ENCODE measurements around the gene NAP1L1. TPM values are rescaled to one million over a fixed set of nuclear protein-coding genes. Genes with fewer than 3 reads are reported as not detected.

Gene NAP1L1
- total RNA-seq, 1 donor from 2014 or later, result 744 TPM

- peaks cover 73% of the 10 kb centered on the region for H3K36me3 Mint-ChIP-seq (ENCODE audit: low read depth)
Measured at GRCh38 chr12:76049575-76050251, 34.8 kb downstream of the NAP1L1 start.

GRCh38 chr12:76047742-76048141 is 36.7 kb downstream of the NAP1L1 start:
- Mint-ChIP-seq H3K4me3 (ENCODE audit: low read depth) (no peak overlapping the region), H3K36me3 (ENCODE audit: low read depth) (peaks cover 62% of the 10 kb centered on the region), H3K4me1 (ENCODE audit: low read depth) (no peaks in the 10 kb centered on the region), H3K27ac (no peak overlapping the region), H3K27me3 (ENCODE audit: low read depth) (no peaks in the 10 kb centered on the region), H3K9me3 (no peaks in the 10 kb centered on the region)
- no peak for DNase-seq (ENCODE audit: low spot score)
- intact Hi-C loops (cut with micrococcal nuclease), result loop anchor here (5.0 kb wide), 1 partner anchor 300 kb away; the partner anchor contains the start of gene BBS10

More at GRCh38 chr12:76049575-76050251, 34.8 kb downstream of the NAP1L1 start:
- DNase-seq (ENCODE audit: low spot score), result no peak
- H3K27me3 Mint-ChIP-seq (ENCODE audit: low read depth), result no peaks in the 10 kb centered on the region
- H3K4me3 Mint-ChIP-seq (ENCODE audit: low read depth), result no peak overlapping the region
- no peak overlapping the region for H3K27ac Mint-ChIP-seq
- intact Hi-C loops (cut with micrococcal nuclease), result loop anchor here (5.0 kb wide), 1 partner anchor 298 kb away; the partner anchor contains the start of gene BBS10
- no peaks in the 10 kb centered on the region for H3K9me3 Mint-ChIP-seq
- no peaks in the 10 kb centered on the region for H3K4me1 Mint-ChIP-seq (ENCODE audit: low read depth)

- Mint-ChIP-seq H3K4me1 (ENCODE audit: low read depth) (no peaks in the 10 kb centered on the region), H3K4me3 (ENCODE audit: low read depth) (no peak overlapping the region), H3K9me3 (no peaks in the 10 kb centered on the region), H3K27ac (no peak overlapping the region), H3K36me3 (ENCODE audit: low read depth) (peaks cover 61% of the 10 kb centered on the region), H3K27me3 (ENCODE audit: low read depth) (no peaks in the 10 kb centered on the region)
- no peak for DNase-seq (ENCODE audit: low spot score)
- intact Hi-C loops (cut with micrococcal nuclease), result loop anchor here (5.0 kb wide), 1 partner anchor 300 kb away; the partner anchor contains the start of gene BBS10
Measured at GRCh38 chr12:76047060-76047459, 37.4 kb downstream of the NAP1L1 start.

GRCh38 chr12:76043377-76043776 is 41.1 kb downstream of the NAP1L1 start:
- intact Hi-C loops (cut with micrococcal nuclease), result no loop called here
- H3K36me3 Mint-ChIP-seq (ENCODE audit: low read depth), result peaks cover 30% of the 10 kb centered on the region
- no peak for DNase-seq (ENCODE audit: low spot score)
- H3K4me1 Mint-ChIP-seq (ENCODE audit: low read depth), result no peaks in the 10 kb centered on the region
- no peak overlapping the region for H3K4me3 Mint-ChIP-seq (ENCODE audit: low read depth)
- no peaks in the 10 kb centered on the region for H3K27me3 Mint-ChIP-seq (ENCODE audit: low read depth)
- H3K27ac Mint-ChIP-seq, result no peak overlapping the region
- H3K9me3 Mint-ChIP-seq, result no peaks in the 10 kb centered on the region

- intact Hi-C loops (cut with micrococcal nuclease), result no loop called here
- H3K36me3 Mint-ChIP-seq (ENCODE audit: low read depth), result peaks cover 24% of the 10 kb centered on the region
Measured at GRCh38 chr12:76042147-76042546, 42.3 kb downstream of the NAP1L1 start.

GRCh38 chr12:76041406-76041805 is 43.1 kb downstream of the NAP1L1 start:
- H3K36me3 Mint-ChIP-seq (ENCODE audit: low read depth), result peaks cover 18% of the 10 kb centered on the region
- DNase-seq (ENCODE audit: low spot score), result no peak
- H3K27me3 Mint-ChIP-seq (ENCODE audit: low read depth), result no peaks in the 10 kb centered on the region

More at GRCh38 chr12:76042147-76042546, 42.3 kb downstream of the NAP1L1 start:
- Mint-ChIP-seq H3K9me3 (no peaks in the 10 kb centered on the region), H3K27me3 (ENCODE audit: low read depth) (no peaks in the 10 kb centered on the region), H3K4me3 (ENCODE audit: low read depth) (no peak overlapping the region), H3K4me1 (ENCODE audit: low read depth) (peaks cover 5% of the 10 kb centered on the region), H3K27ac (no peak overlapping the region)
- no peak for DNase-seq (ENCODE audit: low spot score)

GRCh38 chr12:76040461-76040860 is 44.0 kb downstream of the NAP1L1 start:
- no peaks in the 10 kb centered on the region for H3K9me3 Mint-ChIP-seq
- peaks cover 10% of the 10 kb centered on the region for H3K4me1 Mint-ChIP-seq (ENCODE audit: low read depth)
- DNase-seq (ENCODE audit: low spot score), result no peak
- no peaks in the 10 kb centered on the region for H3K27me3 Mint-ChIP-seq (ENCODE audit: low read depth)
- no peak overlapping the region for H3K27ac Mint-ChIP-seq
- intact Hi-C loops (cut with micrococcal nuclease), result no loop called here
- peaks cover 15% of the 10 kb centered on the region for H3K36me3 Mint-ChIP-seq (ENCODE audit: low read depth)
- H3K4me3 Mint-ChIP-seq (ENCODE audit: low read depth), result no peak overlapping the region

More at GRCh38 chr12:76041406-76041805, 43.1 kb downstream of the NAP1L1 start:
- intact Hi-C loops (cut with micrococcal nuclease), result no loop called here
- Mint-ChIP-seq H3K4me3 (ENCODE audit: low read depth) (no peak overlapping the region), H3K27ac (no peak overlapping the region), H3K4me1 (ENCODE audit: low read depth) (peaks cover 6% of the 10 kb centered on the region), H3K9me3 (no peaks in the 10 kb centered on the region)

GRCh38 chr12:76038176-76038575 is 46.3 kb downstream of the NAP1L1 start:
- no peak overlapping the region for H3K4me3 Mint-ChIP-seq (ENCODE audit: low read depth)
- no peak for DNase-seq (ENCODE audit: low spot score)
- H3K27me3 Mint-ChIP-seq (ENCODE audit: low read depth), result no peaks in the 10 kb centered on the region
- intact Hi-C loops (cut with micrococcal nuclease), result loop anchor here (5.0 kb wide), 2 partner anchors 419 to 706 kb away; partner anchors contain the start of genes CAPS2 and GLIPR1L1
- H3K4me1 Mint-ChIP-seq (ENCODE audit: low read depth), result peaks cover 23% of the 10 kb centered on the region
- no peak overlapping the region for H3K27ac Mint-ChIP-seq
- no peaks in the 10 kb centered on the region for H3K9me3 Mint-ChIP-seq
- peaks cover 9% of the 10 kb centered on the region for H3K36me3 Mint-ChIP-seq (ENCODE audit: low read depth)

GRCh38 chr12:76037130-76038103 is 47.1 kb downstream of the NAP1L1 start:
- Mint-ChIP-seq H3K4me3 (ENCODE audit: low read depth) (no peak overlapping the region), H3K36me3 (ENCODE audit: low read depth) (peaks cover 10% of the 10 kb centered on the region), H3K27ac (no peak overlapping the region), H3K27me3 (ENCODE audit: low read depth) (no peaks in the 10 kb centered on the region), H3K9me3 (no peaks in the 10 kb centered on the region), H3K4me1 (ENCODE audit: low read depth) (peaks cover 30% of the 10 kb centered on the region)
- no peak for DNase-seq (ENCODE audit: low spot score)
- intact Hi-C loops (cut with micrococcal nuclease), result loop anchor here (1.0 to 5.0 kb wide), 4 partner anchors 220 to 705 kb away; partner anchors contain the start of genes CAPS2 and GLIPR1L1

- no peak for DNase-seq (ENCODE audit: low spot score)
- H3K9me3 Mint-ChIP-seq, result no peaks in the 10 kb centered on the region
- intact Hi-C loops (cut with micrococcal nuclease), result loop anchor here (5.0 kb wide), 2 partner anchors 422 to 703 kb away; partner anchors contain the start of genes CAPS2 and GLIPR1L1
- no peak overlapping the region for H3K27ac Mint-ChIP-seq
- no peak overlapping the region for H3K4me3 Mint-ChIP-seq (ENCODE audit: low read depth)
- peaks cover 19% of the 10 kb centered on the region for H3K36me3 Mint-ChIP-seq (ENCODE audit: low read depth)
- no peaks in the 10 kb centered on the region for H3K27me3 Mint-ChIP-seq (ENCODE audit: low read depth)
- H3K4me1 Mint-ChIP-seq (ENCODE audit: low read depth), result peaks cover 34% of the 10 kb centered on the region
Measured at GRCh38 chr12:76035045-76035444, 49.4 kb downstream of the NAP1L1 start.

GRCh38 chr12:76033081-76034011 is 51.1 kb downstream of the NAP1L1 start:
- peak overlapping the region; percentile 97 for H3K27ac Mint-ChIP-seq
- no peak for DNase-seq (ENCODE audit: low spot score)
- H3K27me3 Mint-ChIP-seq (ENCODE audit: low read depth), result no peaks in the 10 kb centered on the region
- H3K4me1 Mint-ChIP-seq (ENCODE audit: low read depth), result peaks cover 41% of the 10 kb centered on the region
- intact Hi-C loops (cut with micrococcal nuclease), result loop anchor here (2.0 to 5.0 kb wide), 4 partner anchors 124 to 553 kb away; partner anchors contain the start of genes GLIPR1 and OSBPL8
- no peaks in the 10 kb centered on the region for H3K9me3 Mint-ChIP-seq
- H3K4me3 Mint-ChIP-seq (ENCODE audit: low read depth), result peak overlapping the region; percentile 97
- H3K36me3 Mint-ChIP-seq (ENCODE audit: low read depth), result peaks cover 36% of the 10 kb centered on the region

Data from activated T-helper 2 cell treated with anti-CD3 and anti-CD28 coated beads, Interferon-gamma antibody, Interleukin-2, Interleukin-4, amounts not matched to agents 10 μg/mL and 5 μg/mL and 100 μg/mL, durations not matched to agents 14 hours and 24 hours and 36 hours (primary cell).